22Rv1 (cell line): ENCODE results near the gene SYNE1.

Experiments
- CTCF ChIP-seq: fragments of 450-650 bp; IDR thresholded peaks from 2 replicates; pipeline ENCODE4 v1.5.1; 2017; ENCODE audit warnings: mild to moderate bottlenecking
- ZFX ChIP-seq: fragments of 450-650 bp; IDR thresholded peaks from 2 replicates; pipeline ENCODE4 v1.6.1; 2017; ENCODE audit warnings: antibody characterized with exemption, borderline replicate concordance

GRCh38 chr6:152170702-152171667 lies 466.2 kb downstream of the SYNE1 start:
- TF ChIP-seq CTCF (no peak), ZFX (no peak)
